ENCODE measurements around the gene TECPR2.

TECPR2 gene

GRCh38 chr14:102504328-102504999, 141.7 kb downstream of the TECPR2 start:
- H3K4me3 ChIP-seq (ENCODE audit: low read depth, low read length): no peak overlapping the region
- TF ChIP-seq CTCF (IDR thresholded peaks at IDR 0.05; ENCODE audit: borderline replicate concordance, insufficient read depth, low read depth, low read length): no peak

GRCh38 chr14:102505000-102505619, 142.4 kb downstream of the TECPR2 start:
- no peak for TF ChIP-seq CTCF (IDR thresholded peaks at IDR 0.05; ENCODE audit: borderline replicate concordance, insufficient read depth, low read depth, low read length)
- H3K4me3 ChIP-seq (ENCODE audit: low read depth, low read length): no peak overlapping the region

GRCh38 chr14:102505775-102506625, 143.3 kb downstream of the TECPR2 start:
- TF ChIP-seq CTCF (IDR thresholded peaks at IDR 0.05; ENCODE audit: borderline replicate concordance, insufficient read depth, low read depth, low read length): no peak
- no peak overlapping the region for H3K4me3 ChIP-seq (ENCODE audit: low read depth, low read length)

- no peak overlapping the region for H3K4me3 ChIP-seq (ENCODE audit: low read depth, low read length)
- no peak for TF ChIP-seq CTCF (IDR thresholded peaks at IDR 0.05; ENCODE audit: borderline replicate concordance, insufficient read depth, low read depth, low read length)
Observed at GRCh38 chr14:102506626-102506925, 143.8 kb downstream of the TECPR2 start.

- no peak overlapping the region for H3K4me3 ChIP-seq (ENCODE audit: low read depth, low read length)
- no peak for TF ChIP-seq CTCF (IDR thresholded peaks at IDR 0.05; ENCODE audit: borderline replicate concordance, insufficient read depth, low read depth, low read length)
Observed at GRCh38 chr14:102507081-102507856, 144.5 kb downstream of the TECPR2 start.

- TF ChIP-seq CTCF (IDR thresholded peaks at IDR 0.05; ENCODE audit: borderline replicate concordance, insufficient read depth, low read depth, low read length): peak; percentile 10; the same call in 1 of the 2 replicates
Observed at GRCh38 chr14:102507857-102508312, 145.1 kb downstream of the TECPR2 start.

More at GRCh38 chr14:102507857-102508312, 145.1 kb downstream of the TECPR2 start:
- no peak overlapping the region for H3K4me3 ChIP-seq (ENCODE audit: low read depth, low read length)

All from GM12875 (cell line).